ENCODE data around the gene CADM1.

The CADM1 gene

GRCh38 chr11:115504276-115505158 lies at the start of gene CADM1:
CADM1 (minus strand) TSS chr11:115504415.
- DNase-seq (ENCODE audit: low spot score), result peak; percentile 98

DNA sequence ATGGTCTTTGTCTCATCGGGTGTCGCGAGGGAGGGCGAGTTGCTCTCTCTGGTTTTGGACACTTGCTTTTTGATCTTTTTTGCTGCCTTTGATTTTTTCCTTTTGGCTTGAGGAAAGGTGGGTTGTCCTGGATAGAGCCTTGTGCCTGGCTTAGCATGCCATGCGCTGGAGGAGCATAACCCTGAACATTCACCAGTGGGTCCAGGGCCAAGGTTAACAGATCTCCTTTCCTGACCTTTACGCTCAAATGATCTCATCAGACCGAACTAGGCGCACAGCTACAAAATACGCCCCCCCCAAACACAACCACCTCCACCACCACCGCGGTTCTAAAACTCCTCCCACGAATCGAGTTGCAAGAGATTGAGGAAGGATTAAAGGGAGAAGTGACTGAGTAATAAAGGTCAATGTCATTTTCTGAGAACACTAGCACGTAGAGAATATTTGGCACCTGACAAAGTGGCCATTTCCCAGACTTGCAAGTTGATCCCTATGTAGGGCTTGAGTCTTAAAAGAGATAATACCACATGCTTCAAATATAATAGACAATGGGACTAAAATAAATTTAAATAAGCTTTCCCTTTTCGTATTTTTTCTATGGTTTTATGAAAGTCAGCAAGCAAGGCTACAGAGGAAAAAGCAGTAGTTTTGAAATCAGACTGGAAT lies 48.7 kb upstream of the CADM1 start:
- no peak for DNase-seq (ENCODE audit: low spot score)

GRCh38 chr11:115552151-115552772 lies 48.0 kb upstream of the CADM1 start:
- no peak for DNase-seq (ENCODE audit: low spot score)

GRCh38 chr11:115550291-115551059 lies 46.3 kb upstream of the CADM1 start:
- DNase-seq (ENCODE audit: low spot score), result no peak

- DNase-seq (ENCODE audit: low spot score), result no peak
Measured at GRCh38 chr11:115548878-115549528, 44.8 kb upstream of the CADM1 start.

- no peak for DNase-seq (ENCODE audit: low spot score)
Measured at GRCh38 chr11:115545581-115546210, 41.5 kb upstream of the CADM1 start.

DNA sequence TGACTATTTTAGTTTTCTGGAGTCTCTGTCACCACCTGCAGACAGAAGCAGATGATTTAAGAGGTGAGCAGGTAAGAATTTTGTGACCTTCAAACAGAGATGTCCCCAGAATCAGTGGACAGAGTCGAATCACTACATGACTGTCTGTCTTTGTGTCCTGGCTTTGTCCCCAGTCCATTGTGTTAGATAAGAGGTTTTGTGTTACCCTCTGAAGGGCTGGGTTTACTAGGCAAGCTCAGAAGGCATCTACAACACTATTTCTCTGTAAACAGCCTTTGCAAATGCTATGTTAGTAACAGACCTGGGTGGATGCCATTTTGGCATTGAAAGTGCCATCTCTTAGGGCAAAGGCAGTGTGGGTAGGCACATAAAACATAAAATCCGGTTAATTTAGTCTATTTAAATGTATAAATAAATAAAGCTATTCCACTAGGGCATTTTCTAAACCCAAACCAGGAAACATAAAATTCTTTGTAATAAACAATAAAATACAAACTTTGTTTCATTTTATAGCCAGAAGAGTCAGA lies 40.3 kb upstream of the CADM1 start:
- DNase-seq (ENCODE audit: low spot score), result no peak

DNA sequence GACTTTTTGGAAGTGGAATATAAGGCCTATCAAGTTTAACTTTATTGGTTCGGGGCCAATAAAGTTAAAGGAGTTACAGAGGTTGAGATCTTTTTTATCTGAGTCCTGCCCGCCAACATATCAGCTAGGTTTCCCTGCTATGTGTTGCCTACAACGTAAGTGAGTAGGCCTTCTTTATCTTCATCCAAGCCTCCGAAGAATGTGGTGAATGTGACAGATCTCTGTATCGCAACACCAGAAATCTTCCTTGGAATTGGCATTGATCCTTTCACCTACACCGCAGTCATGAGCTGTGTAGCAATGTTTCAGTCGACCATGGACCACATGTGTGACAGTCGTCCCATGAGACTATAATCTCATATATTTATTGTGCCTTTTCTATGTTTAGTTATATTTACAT lies 37.3 kb upstream of the CADM1 start:
- no peak for DNase-seq (ENCODE audit: low spot score)

DNA sequence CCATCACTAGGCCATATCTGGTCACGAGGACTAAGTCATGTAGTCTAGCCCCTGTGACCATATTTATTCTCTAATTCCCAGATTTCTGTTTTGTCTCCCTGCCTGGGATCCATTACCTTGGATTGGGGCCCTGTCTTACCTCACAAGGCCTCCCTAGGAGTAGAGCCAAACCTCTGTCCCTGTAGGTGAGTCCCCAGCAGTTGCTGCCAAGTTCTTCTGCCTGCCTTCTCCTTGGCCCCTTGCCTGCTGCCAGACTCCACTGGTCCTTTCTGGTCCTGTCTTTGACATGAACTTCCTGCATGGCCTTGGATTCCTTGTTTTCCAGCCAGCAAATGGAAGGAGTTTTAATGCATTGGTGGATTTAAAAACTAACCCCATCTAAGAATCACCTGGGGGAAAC lies 35.6 kb upstream of the CADM1 start:
- DNase-seq (ENCODE audit: low spot score), result no peak

DNA sequence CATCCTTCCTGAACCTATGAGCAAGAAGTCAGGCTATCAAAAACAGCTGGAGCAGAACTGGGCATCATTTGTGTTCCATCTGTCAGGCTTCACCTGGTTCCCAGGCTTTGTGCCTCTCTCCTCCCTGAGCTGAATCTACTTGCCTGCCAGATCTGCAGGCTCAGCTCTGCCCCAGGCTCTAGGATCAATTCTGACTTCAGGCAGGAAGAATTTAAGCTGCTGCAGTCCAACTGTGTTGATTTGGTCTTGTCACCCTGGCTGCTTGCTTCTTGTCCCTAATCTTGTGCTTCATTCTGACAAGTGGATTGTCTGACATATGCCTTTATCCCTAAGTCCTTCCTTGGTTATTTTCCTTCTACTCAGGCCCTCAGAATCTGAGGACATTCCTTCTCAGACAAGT lies 31.6 kb upstream of the CADM1 start:
- DNase-seq (ENCODE audit: low spot score), result no peak

DNA sequence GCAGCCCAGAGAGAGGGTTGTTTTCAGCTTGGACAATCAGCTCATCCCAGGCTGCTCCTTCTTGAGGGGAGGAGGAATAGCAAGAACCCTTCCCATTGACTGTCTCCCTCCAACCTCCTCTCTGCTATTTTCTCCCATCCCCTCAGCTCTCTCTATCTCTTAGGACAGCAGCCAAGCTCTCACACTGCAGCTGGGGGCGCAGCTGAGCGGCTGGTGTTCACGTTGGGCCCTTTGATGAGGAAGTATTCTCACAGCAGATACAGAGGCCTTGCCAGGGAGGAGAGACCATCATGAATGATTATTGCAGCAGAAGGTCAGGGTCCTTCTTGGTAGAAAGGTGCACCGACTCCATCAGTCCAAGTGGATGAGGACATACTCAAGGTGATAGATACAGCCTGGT lies 26.5 kb upstream of the CADM1 start:
- DNase-seq (ENCODE audit: low spot score), result no peak

- DNase-seq (ENCODE audit: low spot score), result no peak
Measured at GRCh38 chr11:115528225-115528624, 24.0 kb upstream of the CADM1 start.

DNA sequence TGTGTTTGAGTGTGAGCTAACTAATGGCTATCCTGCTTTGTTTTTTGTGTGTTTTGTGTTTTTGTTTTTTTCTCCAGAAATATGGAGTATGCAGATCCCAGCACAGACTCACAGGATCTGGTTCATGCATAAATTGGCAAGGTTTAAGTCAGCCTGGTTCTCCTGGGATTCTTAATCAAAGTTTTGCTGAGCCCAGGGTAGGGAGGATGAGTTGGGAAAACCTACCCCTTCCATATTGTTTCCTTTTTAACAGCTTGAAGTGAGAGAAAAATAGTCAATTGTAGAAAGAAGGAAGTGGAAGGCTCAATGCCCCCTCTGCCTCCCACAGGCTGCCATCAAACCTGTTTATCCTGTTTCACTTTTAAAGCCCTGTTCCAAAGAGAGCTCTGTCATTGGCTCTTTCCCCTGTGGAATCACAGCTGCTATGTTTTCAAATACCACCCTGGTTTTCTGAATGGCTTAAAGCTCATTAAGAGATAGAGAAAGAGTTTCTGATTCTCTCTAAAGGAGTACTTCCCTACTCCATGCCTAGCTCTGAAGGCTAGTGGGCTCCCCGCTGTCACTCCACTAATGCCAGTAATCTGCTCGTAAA lies 23.4 kb upstream of the CADM1 start:
- DNase-seq (ENCODE audit: low spot score), result no peak

GRCh38 chr11:115525531-115526006 lies 21.4 kb upstream of the CADM1 start:
- no peak for DNase-seq (ENCODE audit: low spot score)

- no peak for DNase-seq (ENCODE audit: low spot score)
Measured at GRCh38 chr11:115524572-115524971, 20.4 kb upstream of the CADM1 start.

GRCh38 chr11:115523727-115524399 lies 19.6 kb upstream of the CADM1 start:
- DNase-seq (ENCODE audit: low spot score), result no peak

GRCh38 chr11:115522302-115522701 lies 18.1 kb upstream of the CADM1 start:
- no peak for DNase-seq (ENCODE audit: low spot score)

GRCh38 chr11:115521825-115522224 lies 17.6 kb upstream of the CADM1 start:
- DNase-seq (ENCODE audit: low spot score), result no peak

DNA sequence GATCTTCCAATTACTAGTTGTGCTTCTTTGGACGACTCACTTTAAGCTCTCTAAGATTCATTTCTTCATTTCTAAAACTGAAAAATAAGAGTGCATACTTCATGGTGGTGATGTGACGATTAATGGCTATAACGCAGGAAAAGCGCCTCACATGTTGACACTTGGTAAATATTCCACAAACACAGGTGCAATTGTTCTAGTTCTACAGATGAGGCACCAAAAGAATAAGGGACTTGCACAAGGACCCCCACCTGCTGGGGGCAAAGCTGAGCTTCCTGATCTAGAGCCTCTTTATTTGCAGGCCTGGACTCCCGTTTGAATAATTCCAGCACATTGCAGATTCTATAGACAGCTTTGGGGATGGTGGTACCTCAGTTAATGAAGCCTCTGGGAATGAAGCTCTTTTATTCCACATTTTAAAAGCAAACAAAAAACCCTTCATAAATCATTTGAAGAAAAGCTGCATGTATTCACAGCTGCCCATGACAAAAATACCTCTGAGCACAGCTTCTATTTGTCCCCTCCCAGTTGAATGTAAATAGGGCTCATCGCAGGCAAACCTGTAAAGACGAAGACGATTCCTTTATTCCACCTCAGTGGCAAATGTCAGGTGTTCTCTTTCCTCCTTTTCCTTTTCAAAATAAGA lies 14.9 kb upstream of the CADM1 start:
- no peak for DNase-seq (ENCODE audit: low spot score)
